ENCODE data around the gene TGFBR2.

The TGFBR2 gene

DNA sequence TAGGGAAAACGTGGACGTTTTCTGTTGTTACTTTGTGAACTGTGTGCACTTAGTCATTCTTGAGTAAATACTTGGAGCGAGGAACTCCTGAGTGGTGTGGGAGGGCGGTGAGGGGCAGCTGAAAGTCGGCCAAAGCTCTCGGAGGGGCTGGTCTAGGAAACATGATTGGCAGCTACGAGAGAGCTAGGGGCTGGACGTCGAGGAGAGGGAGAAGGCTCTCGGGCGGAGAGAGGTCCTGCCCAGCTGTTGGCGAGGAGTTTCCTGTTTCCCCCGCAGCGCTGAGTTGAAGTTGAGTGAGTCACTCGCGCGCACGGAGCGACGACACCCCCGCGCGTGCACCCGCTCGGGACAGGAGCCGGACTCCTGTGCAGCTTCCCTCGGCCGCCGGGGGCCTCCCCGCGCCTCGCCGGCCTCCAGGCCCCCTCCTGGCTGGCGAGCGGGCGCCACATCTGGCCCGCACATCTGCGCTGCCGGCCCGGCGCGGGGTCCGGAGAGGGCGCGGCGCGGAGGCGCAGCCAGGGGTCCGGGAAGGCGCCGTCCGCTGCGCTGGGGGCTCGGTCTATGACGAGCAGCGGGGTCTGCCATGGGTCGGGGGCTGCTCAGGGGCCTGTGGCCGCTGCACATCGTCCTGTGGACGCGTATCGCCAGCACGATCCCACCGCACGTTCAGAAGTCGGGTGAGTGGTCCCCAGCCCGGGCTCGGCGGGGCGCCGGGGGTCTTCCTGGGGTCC is at the start of gene TGFBR2:
Gene TGFBR2, plus strand, starts transcription at position 301 of the 731 bp plus-strand sequence. Its CDS starts 283 bp downstream, at position 584.
- peak; percentile 98 for DNase-seq

DNA sequence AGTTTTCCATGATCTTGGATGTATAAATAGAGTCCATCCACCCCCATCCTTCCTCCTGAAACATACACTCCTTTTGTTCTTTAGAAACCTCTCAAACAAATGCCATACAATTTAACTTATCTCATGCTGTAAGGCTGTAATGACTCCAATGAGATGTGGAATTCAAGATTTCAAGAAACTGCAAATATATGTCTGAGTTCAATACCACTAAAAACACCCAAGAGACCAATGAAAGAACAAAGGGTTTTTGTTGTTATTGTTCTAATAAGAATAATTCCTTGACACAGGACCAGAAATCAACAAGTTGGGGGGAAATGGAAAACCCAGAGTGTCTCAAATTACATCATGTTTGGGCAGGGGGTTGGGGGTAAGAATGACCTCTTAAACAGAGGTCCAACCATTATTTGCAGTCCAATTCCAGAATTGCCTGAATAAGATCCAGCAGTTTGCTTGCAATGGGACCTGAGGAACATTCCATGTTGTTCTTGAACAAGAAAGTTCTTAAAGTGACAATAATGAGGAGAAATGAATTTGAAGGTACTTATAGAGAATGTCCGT is 48.6 kb upstream of the TGFBR2 start:
- no peak for DNase-seq

DNA sequence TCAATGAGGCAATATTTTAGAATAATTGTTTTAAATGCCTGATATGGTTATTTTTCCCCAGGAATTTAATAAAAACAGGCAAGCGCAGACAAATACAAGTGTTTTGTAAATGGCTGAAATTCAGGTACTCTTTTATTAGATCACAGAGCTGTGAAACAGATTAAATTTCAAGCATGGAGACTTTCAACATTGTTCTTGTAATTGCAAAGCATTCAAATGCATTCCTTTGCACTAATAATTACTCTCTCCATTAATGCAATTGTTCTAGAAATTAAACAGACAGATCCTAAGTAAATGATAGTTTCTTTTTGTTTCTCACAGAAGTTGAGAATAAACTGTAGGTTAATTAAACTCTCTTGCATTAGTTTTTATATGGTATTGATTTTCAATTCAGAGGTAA is 42.4 kb upstream of the TGFBR2 start:
- no peak for DNase-seq

DNA sequence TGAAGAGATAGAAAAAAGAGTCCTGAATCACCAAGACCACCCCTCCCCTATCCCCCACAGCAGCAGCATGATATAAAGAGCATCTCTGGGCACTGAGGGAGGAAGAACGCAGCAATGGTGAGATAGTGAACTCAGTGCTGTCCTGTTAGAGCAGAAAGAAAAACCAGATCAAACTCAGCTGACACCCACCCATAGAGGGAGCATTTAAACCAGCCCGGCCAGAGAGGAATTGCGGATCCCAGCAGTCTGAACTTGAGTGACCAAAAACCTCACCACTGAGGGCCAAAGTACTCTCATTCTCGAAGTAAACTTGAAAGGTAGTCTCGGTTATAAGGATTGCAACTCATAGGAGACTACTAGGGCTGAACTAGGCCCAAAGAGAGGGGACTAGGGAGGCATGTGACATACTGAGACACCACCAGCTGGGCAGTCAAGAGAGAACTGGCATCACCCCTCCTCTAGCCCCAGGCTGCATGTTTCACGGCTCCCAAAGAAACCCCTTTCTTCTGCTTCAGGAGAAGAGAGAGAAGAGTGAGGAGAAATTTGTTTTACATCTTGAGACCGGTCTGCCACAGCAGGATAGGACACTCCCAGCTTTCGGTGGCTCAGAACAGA is 39.2 kb upstream of the TGFBR2 start:
- DNase-seq = no peak

DNA sequence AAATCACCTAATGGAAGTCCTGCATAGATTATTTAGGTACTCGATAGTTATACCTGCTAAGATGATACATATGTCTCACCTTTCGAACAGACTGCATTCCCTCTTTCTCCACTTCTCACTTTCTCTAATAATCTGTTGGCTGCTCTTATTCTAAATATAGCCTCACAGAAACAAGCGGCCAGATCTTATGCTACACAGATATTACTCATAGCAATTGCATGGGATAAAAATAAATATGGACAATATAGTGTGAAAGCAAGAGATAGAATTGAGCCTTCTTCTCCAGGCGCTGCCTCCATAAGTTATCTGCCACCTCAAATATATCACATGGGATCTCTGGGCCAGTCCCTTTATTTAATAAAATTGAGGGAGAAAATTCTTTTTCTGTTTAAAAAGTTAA is 29.5 kb upstream of the TGFBR2 start:
- DNase-seq = no peak

DNA sequence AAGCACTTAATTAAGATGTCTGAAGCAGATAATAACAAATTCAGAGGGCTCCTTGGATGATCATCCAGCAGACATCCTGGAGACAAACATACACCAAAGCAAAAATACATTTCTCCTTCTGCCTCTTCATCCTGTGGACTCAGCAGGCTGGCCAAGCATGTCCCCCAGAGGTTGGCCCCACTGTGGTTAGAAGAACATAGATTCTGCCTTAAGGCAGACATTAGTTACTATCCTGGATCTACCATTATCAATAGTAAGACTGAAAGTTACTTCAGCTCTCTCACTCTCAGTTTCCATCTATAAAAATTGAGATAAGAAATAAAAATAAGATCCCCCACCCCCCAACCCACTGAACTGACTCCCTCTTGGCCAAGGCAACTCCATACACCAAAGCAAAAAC is 28.6 kb upstream of the TGFBR2 start:
- DNase-seq = no peak

DNA sequence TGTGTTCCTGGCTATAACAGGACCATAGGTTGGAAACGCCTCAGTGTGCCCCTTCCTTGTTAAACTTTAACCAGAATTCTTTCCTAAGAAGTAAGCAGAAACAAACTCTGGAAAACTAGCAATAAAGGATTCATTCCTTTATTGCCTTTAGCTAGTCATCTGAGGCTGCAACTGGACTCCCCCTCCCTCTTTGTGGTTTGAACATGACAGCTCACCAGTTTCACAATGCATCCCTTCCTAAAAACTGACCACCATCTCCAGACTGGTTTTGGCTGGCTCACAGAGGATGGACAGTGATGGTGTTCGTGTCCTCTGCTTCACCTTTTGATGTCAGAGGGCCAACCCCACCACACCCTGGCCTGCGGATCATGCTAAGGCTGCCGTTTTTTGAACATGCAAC is 27.9 kb upstream of the TGFBR2 start:
- peak; percentile 75 to 85 (median 84) for DNase-seq

DNA sequence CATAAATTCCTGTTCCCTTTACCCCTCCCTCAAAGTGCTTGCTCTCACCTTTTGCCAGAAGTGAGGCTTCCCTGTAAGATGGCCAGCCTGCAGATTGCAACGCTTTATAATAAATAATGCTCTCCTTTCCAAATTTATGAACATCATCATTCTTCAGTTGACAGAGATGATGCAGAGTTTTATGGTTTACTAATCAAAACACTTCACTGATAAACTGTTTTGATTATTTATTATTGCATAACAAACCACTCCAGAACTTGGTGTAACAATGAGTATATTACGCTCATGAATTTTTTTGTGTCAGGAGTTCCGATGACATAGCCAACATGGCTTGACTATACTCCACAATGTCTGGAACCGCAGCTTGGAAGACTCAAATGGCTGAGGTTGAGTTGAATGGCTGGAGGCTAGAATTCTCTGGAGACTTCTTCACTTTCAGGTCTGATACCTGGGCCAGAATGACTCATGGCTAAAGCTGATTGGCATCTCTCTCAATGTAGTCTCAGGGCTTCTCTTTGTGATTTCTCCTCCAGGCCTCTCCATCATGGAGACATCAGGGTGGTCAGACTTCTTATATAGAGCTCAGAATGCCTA is 27.3 kb upstream of the TGFBR2 start:
- DNase-seq = no peak

DNA sequence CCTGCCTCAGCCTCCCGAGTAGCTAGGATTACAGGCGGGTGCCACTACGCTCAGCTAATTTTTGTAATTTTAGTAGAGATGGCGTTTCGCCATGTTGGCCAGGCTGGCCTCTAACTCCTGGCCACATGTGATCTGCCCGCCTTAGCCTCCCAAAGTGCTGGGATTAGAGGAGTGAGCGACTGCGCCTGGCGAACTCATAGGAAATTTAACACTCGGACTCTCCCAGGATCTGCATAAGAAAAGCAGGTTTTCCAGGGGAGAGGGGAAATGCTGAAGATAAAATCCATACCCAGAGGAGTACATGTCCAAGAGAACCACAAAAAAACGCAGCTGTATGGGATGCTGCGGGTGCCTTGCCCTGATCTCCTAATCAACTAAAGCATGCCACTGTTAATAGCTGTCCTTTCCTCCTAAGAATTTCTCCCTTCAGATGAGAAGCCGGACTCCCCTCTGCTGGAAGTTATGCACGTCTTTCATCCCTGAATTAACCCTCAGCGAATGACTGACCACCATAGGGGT is 25.3 kb upstream of the TGFBR2 start:
- no peak for DNase-seq

DNA sequence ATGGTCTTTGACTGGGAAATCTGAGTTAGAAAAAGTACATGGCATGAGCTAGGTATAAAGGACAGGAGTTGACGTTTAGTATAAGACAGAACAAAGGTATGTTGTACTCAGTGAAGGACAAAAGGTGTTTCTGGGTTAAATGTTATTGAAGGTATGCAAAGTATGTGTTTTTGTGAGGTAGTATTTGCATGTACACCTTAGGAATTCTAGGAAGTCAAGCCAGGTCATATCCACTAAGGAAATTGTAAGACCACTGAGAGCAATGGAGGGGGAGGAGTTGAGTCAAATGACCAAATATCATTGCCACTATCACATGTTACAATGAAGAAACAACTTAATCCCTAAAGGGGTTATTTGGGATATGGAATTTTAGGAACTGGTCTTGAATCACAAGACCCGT is 24.4 kb upstream of the TGFBR2 start:
- DNase-seq = no peak

DNA sequence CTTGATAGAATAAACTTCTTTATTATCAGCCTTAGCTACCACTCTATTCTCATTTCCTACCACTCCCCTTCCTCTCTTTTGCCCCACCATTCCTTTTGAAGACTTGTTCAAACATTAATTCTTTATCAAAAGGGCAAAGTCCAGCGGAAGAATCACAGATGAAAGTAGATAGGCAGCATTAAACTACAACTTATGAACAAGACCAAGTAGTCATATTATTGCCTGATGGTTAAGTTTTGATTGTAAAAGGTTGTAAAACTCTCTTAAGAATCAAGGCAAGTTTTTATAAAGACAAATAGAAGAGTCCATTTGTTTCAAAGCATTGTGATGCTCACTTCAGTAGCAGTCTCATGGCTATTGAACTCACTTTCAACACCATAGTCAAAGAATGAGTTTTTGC is 22.4 kb upstream of the TGFBR2 start:
- DNase-seq = no peak

DNA sequence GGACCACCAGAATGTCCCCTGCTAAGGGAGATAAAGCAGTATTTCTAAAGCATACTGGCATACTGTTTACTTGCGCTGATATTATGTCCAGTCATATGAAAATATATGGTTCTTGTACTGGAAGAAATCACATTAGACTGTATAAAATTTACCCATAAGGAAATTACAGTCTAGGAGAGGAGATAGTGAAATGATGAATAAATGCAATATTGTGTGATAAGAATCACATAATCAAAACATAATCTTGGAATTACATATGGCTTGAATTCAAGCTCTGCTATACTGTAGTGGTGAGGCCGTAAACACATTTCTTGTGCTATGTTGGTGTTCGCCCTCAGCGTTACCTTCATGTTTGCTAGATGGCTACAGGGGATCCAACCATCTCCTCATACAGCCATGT is 20.7 kb upstream of the TGFBR2 start:
- DNase-seq = no peak

DNA sequence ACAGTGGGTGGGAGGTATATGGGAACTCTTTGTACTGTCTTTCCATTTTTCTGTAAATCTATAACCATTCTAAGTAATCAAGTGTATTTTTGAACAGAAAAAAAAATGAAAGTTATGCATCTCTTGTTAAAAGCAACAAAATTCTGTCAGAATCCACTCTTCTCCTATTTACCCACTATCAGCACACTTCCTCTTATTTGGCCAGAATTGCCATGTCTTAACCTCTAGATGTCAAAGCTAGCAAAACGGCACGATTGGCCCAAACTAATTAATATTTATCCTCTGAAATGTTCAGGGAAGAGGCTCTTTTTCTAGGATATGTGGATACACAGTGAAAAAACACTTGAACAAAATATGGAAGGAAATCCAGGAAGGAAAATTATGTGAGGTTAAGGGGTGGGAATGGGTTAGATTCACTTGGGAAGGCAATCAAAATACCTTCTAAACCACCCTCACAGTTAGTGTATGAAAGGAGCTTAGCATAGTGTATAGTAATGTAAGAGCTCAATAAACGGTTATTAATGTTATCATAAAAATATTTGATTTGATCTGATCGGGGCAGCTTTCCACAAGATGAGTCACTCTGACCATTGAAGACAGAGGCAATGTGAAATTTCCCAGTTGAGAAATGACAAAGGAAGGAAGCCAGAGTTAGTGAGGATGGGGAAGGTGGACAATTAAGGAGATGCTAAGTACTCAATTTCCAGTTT is 20.1 kb upstream of the TGFBR2 start:
- peak; percentile 36 to 63 (median 47) for DNase-seq

DNA sequence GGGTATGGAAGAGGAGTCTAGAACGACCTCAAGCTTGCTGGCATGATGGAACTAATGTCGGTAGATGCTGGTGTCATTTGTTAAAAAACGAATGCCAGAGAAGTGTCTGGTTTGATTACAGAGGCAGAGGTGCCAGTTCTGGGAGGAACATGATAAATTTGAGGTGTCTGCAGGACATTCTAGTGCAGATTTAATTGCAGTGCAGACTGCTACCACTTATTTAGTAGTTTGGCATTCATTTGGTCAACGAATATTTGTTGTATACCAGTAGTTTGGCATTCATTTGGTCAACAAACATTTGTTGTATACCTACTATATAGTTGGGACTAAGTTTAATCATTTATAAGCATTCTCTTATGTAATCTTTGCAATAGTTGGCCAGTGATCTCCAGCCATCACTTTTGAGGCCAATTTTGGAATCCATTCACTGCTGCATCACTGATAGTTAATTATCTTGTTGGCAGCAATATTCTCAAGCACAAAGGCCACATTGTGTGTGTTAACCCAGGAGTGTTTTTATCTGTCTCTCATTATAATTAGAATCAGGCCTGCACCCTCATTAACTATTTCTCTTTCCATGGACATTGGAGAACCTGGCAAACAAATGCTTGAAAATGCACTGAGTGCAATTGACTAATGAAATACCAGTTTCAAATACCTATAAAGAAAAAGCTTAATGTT is 19.5 kb upstream of the TGFBR2 start:
- DNase-seq = no peak

DNA sequence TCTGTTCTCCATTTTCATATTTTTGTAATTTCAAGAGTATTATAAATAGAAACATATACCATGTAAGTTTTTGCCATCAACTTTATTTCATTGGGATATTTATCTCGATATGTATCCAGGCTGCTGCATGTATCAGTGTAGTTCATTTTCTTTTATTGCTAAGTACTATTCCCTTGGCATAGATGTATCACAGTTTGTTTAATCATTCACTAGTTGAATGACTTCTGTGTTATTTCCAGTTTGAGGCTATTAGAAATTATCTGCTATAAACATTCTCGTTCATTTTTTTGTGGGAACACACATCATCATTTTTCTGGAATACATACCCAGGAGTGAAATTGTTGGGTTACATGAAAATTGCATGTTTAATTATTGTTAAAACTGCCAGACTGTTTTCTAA is 18.5 kb upstream of the TGFBR2 start:
- DNase-seq = no peak

DNA sequence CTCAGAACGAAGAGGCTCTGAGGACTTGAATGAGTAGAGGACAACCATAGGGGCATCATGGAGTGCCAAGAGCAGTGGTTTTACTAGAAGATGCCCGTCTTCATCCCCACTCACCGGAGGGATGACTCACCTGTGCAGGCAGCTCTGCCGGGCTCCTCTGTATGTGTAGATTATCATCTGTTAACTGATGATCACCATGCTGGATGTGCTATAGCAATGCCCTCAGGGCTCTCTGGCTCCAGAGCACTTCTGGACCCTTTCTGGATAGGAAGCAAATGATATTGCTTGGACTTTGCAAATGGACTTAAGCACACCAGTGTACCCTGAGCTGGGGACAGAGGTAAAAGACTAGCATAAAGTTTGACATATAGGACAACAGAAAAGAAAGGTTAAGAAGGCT is 10.2 kb upstream of the TGFBR2 start:
- no peak for DNase-seq

DNA sequence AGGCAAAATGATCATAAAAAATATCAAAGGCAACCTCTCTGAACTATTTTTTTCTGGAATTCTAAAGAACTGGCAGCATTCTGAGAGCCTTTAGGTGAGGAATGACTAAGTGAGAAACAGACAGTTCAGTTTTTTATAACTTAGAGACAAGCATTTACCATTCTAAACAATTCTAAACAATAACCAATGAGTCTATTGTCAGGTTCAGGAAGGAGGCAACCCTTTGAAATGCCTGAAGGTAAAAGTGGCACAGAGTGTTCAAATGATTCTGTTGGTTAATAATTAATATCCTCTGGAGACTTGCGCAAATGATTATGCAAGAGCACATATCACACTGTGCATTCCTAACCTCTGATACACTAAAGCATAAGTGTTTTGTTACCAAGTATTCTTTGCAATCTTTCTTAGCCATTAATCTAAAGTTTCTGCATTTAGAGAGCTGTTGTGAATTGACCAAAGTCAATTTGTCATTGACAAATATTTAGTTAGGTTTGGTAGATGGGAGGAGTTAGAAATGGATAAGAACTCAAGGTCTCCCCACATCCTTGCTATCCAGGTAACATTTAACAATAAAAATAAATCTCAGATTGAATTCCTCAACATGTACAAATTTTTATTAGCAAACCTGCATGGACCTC is 9.2 kb upstream of the TGFBR2 start:
- no peak for DNase-seq

DNA sequence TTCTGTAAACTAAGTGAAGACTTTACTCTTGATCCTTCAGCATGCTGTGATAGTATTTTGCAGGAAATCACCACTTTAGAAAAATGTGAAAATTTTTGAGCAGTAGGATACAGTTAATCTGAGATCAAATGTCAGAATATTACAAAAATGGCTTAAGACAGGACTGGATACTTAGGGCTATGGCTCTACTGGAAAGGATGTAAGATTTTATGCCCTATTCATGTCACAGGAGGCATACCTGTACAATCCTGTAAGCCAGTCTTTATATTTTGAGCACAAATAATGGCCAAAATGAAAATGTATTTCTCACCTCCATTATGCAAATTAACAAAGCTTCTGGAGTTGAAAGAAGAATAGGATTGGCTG is 8.6 kb upstream of the TGFBR2 start:
- no peak for DNase-seq

DNA sequence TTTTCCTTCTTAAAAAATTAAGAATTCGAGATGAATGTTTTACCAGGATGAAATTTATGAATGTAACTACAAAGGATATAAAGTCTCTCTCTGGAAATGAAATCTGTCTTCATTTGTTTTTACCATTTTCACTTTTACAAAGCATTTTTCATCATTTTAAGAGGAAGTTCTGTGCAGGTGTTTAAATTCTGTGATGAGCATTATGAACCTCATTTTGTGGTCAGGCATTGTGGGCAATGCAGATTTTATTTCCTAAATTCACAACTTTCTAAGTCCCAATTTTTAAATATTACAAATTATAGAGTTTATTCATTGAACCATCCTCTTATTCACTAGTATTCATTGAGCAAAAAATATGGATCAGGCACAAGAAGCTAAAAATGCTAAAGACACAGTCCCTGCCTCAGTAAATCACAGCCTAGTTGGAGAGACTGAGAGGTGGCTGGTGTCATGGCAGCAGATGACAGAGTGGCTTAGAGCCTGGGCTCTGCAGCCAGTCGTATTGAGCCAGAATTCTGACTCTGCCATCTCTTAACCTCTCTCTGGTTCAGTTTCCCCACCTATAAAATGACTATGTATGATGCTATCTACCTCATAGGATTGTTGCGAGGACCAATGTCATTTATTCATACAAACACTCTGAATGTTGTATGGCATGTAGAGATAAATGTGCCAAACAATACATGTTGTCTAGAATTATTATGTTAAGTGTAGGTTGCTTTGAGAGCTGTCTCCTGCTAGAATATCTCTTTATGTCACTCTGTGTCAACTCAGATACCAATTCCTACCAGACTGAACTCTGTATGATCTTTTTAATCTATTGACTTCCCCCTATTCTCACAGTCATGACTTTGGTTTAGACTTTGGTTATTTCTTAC is 7.5 kb upstream of the TGFBR2 start:
- no peak for DNase-seq

DNA sequence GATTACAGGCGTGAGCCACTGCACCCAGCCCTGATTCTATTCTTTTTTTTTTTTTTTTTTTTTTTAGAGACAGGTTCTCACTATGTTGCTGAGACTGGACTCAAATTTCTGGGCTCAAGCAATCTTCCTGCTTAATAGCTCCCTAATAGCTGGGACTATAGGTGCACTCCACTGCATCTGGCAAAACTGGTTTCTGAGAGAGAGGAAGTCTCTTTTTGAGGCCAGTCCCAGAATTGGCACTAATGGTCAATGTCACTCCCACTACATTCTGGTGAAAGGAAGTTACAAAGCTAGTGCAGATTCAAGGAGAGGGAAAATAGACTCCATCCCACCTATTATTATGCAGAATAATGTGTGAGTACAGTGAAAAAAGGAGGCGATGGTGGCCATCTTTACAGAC is 5.8 kb upstream of the TGFBR2 start:
- peak in 2 of 3 donors; percentile 34 to 40 for DNase-seq

DNA sequence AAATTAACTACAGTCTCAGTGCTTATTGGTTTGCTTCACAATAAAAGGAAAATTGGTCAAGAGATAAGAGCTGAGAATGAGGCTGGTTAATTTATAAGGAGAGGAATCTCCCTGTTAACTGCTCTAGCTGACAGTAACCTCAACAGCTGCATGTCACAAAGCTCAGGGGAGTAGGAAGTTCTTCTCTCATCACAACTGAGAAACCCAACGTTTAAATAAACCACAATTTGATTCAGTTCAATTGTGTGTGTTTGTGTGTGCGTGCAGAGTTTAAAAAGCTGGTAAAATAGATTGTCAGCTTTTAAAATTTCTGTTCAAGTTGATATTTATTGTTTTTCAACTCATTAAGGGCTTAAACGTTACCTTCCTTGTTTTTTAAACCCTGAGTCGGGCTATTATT is 3.5 kb upstream of the TGFBR2 start:
- no peak for DNase-seq

Measured in suppressor macrophage treated with lipopolysaccharide for 1 hour (primary cell).